Measurements from ENCODE around the gene ABCA10.
"Not testable (repeated sequence)": the region's sequence is repeated elsewhere in the genome, so short reads cannot be mapped to it uniquely, and the experiment has no call there.

ABCA10 gene, protein sequence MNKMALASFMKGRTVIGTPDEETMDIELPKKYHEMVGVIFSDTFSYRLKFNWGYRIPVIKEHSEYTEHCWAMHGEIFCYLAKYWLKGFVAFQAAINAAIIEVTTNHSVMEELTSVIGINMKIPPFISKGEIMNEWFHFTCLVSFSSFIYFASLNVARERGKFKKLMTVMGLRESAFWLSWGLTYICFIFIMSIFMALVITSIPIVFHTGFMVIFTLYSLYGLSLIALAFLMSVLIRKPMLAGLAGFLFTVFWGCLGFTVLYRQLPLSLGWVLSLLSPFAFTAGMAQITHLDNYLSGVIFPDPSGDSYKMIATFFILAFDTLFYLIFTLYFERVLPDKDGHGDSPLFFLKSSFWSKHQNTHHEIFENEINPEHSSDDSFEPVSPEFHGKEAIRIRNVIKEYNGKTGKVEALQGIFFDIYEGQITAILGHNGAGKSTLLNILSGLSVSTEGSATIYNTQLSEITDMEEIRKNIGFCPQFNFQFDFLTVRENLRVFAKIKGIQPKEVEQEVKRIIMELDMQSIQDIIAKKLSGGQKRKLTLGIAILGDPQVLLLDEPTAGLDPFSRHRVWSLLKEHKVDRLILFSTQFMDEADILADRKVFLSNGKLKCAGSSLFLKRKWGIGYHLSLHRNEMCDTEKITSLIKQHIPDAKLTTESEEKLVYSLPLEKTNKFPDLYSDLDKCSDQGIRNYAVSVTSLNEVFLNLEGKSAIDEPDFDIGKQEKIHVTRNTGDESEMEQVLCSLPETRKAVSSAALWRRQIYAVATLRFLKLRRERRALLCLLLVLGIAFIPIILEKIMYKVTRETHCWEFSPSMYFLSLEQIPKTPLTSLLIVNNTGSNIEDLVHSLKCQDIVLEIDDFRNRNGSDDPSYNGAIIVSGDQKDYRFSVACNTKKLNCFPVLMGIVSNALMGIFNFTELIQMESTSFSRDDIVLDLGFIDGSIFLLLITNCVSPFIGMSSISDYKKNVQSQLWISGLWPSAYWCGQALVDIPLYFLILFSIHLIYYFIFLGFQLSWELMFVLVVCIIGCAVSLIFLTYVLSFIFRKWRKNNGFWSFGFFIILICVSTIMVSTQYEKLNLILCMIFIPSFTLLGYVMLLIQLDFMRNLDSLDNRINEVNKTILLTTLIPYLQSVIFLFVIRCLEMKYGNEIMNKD (N-terminal part only)

DNA sequence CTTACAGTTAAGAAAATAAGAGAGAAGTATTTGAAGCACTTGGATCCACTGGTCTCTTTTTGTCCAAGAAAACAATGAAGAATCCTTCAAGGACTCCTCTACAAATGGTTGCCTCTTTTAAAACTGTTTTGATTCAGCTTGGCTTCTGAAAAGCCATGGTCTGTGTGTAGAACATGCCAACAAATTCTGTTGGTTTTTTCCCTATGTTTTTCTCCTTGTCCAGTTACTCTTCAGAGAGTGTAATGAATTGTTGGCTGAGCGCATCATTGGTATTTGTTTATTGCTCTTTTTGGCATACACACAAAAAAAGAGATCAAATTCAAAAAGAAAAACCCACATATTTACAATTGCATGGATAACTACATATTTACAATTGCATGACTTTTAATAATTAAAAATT is at the start of gene ABCA10:
TSS of gene ABCA10 (minus strand) at position 249 of the 400 bp plus-strand sequence. CDS start 3,466 bp downstream, outside the sequence.
- no peak for DNase-seq (ENCODE audit: low spot score)

DNA sequence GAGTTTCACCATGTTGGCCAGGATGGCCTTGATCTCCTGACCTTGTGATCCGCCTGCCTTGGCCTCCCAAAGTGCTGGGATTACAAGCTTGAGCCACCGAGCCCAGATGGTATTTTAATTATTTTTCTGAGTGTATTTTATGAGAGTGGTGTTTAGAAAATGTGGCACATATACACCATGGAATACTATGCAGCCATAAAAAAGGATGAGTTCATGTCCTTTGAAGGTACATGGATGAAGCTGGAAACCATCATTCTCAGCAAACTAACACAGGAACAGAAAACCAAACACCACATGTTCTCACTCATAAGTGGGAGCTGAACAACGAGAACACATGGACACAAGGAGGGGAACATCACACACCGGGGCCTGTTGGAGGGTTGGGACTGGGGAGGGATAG is 47.7 kb upstream of the ABCA10 start:
- not testable (repeated sequence) for DNase-seq (ENCODE audit: low spot score)

DNA sequence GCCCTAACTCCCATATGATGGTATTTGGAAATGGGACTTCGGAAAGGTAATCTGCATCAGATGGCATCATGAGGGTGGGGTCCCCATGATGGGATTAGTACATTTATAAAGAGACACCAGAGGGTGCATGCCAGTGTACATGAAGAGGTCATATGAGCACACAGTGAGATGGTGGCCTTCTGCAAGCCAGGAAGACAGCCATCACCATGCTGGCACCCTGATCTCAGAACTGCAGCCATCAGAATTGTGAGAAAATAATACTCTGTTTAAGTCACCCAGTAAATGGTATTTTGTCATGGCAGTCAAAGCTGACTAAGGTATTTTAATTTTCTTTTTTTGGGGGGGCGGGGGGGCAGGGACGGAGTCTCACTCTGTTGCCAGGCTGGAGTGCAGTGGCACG is 47.1 kb upstream of the ABCA10 start:
- DNase-seq (ENCODE audit: low spot score) = no peak

DNA sequence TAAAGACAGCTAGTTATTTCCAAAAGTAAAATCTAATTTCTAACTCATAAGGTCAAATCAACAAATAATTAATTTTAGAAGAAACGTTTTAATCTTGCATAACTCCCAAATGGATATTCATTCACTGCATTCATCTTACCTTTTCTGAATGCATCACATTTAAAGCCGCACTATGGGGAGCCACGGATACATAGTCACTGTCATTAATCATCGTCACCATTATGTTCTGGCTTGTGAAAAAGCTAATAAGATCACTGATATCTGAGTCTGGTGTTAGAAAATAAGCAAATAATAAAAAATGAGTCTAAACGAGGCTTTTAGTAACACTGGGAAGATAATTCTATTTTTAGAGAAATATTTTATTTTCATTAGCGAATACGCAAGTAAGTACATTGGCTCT is 42.4 kb upstream of the ABCA10 start:
- no peak for DNase-seq (ENCODE audit: low spot score)

DNA sequence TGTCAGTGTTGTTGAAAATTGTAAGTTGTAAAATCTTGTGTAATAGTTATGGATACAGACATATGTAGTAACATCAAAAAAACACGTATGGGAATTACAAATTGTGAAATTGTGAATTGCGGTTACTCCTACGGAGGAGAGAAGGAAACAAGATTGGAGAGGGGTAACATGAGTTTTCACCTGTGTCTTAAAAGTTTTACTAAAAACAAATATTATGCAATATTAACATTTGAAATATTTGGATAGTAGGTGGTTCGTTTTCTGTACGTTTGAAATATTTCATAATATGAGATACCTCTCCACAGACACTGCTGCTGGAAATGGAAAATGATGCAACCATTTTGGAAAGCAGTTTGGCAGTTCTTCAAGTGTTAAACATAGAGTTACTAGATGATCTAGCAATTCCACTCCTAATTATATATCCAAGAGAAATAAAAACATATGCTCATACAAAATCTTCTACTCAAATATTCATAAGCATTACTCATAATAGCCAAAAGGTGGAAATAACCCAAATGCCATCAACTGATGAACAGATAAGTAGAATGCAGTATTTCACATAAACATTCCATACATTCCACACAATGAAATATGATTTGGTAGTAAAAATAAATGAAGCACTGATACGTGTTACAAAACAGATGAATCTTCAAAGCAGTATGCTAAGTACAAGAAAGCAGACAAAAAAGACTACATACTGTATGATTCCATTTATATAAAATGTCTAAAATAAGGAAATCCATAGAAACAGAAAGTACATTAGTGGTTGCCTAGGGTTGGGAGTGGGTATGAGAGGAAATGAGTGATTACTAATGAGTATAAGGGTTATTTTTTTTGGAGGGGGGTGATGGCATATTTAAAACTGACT is 40.7 kb upstream of the ABCA10 start:
- DNase-seq (ENCODE audit: low spot score) = no peak

DNA sequence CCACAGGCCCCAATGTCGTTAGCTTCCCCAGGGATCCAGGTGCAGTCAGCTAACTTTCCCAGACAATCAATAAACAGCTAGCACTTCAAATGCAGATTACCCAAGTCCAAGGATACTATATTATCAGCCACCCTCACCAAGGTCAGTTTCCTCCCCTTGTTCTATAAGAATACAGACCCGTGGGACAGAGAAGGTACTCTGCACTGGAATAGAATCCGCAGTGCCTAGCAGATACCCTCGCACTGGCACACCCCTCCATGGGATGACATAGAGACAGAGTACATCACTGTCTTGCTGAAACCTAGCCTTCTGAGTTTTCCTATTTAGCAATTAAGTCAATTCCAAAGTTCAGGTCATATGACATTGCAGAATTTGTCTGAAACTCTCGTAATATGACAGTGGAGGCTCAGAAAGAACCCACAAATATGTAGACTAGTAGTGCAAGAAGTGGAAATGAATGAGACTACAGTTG is 40.0 kb upstream of the ABCA10 start:
- DNase-seq (ENCODE audit: low spot score) = no peak

DNA sequence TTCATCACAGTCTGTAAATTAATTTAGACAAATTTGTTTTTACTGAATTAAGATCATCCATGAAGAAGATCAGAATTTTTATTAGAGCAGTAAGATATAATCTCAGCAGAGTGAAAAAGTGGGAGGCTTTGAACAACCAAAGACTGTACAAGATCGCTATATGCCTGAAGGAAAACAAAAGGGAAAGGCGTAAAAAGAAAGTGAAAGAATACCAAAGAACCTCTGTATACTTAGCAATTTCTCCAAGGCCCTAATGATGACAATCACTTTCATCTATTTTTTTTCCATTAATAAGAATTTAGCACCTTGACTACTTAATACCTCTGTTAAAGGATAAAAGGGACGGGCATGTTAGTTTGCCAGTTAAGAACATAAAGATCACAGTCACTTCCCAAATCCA is 38.6 kb upstream of the ABCA10 start:
- DNase-seq (ENCODE audit: low spot score) = no peak

DNA sequence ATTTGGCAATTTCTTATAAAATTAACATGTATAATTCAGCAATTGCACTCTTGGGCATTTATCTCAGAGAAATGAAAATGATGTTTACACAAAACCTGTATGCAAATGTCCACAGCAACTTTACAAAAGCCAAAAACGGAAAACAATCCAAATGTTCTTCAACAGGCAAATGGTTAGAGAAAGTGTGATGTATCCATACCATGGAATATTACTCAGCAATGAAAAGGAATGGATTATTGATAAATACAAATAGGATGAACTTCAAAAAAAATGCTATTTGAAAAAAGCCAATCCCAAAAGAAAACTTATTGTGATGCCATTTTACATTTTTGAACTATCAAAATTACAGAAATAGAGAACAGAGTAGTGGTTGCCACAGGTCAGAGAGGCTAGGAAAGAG is 37.2 kb upstream of the ABCA10 start:
- DNase-seq (ENCODE audit: low spot score) = no peak

DNA sequence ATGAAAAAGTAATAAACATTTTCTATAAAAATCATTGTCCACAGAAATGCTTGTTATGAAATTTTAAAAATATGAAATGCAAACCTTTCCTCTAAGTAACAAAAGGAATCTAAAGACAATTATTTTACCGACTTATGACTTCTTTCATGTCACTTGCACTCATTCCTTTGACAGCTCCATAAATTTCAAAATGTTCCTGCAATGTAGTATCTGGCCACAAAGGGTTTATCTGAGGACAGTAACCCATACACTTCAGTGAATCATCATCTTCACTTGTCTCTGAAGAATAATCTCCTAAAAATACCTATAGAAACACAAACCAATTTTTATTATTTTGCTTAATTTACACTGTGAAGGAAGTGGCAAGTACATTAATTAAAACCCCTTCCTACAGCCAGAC is 25.6 kb upstream of the ABCA10 start:
- no peak for DNase-seq (ENCODE audit: low spot score)

DNA sequence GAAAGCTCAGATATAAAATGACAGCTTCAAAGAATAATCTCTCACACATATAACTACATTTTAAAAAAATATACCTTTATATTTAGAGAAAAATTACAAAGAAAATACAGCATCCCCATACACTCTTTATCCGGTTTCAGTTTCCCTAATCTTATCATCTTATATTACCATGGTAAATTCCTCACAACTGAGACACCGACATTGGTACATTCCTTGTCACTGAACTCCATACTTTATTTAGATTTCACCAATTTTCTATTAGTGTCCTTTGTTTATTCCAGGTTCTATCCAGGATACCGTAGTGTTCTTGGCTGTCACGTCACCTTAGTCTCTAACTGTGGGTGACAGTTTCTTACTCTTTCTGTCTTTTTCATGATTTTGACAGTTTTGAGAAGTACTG is 22.0 kb upstream of the ABCA10 start:
- no peak for DNase-seq (ENCODE audit: low spot score)

DNA sequence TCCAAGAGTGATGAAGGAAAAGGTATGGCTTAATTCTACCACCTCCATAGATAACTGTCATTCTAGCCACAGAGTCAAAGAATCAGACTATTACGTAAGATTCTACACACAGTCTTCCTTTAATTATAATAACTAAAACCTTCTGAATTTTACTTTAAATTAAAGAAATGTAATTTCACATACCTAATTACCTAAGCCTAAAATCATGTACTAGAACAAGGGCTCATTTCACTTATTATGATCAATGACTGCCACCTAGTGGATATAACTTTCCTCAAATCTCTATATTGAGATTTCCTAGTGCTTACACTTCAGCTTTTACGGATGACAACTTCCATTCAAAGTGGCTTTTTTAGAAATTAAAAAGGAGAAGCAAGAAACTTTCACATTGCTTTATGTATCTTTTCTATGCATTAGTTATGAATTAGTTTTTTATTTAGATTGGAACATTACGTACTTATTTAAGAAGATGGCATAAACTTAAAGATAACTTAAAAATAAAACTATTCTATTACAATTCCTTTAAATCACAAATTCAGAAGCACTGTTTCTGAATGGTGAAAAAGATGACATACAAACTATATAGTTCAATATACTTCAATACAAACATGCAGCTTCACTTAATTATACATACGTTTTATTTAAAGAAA is 18.2 kb upstream of the ABCA10 start:
- DNase-seq (ENCODE audit: low spot score) = peak; percentile 28

DNA sequence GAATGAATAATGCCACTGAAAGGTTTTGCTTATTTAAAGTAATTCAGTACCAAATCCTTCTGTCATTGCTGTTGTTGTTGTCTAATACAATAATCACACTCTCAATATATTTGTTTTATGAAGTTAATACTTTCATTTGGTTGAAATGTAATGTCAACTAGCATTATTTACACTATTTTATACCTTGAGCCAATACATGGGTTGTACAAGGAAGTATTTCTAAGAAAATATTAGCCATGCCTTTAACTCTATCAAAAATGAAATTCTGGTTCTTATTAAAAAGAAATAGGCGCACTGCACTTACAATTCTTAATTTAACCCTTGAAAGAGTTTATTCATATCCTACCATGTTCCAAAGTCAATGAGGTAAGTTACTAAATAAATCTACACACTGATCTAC is 17.6 kb upstream of the ABCA10 start:
- no peak for DNase-seq (ENCODE audit: low spot score)

DNA sequence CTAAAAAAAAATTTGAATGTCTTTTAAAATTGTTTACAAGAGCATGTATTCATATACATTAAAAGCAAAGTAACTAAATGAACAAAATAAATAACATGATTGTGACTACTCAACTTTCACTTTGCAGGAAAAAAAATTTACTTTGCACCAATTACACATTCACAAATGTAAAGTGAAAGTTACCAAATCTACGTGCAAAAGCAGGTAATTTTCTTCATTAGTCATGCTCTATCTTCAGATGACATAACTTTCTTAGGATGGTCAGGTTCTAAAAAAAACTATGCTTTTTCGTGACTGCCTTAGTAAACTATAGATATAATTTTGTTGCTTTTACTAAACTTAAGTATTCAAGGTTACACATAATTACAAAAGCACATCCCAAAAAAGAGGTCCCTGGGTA is 17.0 kb upstream of the ABCA10 start:
- DNase-seq (ENCODE audit: low spot score) = no peak

DNA sequence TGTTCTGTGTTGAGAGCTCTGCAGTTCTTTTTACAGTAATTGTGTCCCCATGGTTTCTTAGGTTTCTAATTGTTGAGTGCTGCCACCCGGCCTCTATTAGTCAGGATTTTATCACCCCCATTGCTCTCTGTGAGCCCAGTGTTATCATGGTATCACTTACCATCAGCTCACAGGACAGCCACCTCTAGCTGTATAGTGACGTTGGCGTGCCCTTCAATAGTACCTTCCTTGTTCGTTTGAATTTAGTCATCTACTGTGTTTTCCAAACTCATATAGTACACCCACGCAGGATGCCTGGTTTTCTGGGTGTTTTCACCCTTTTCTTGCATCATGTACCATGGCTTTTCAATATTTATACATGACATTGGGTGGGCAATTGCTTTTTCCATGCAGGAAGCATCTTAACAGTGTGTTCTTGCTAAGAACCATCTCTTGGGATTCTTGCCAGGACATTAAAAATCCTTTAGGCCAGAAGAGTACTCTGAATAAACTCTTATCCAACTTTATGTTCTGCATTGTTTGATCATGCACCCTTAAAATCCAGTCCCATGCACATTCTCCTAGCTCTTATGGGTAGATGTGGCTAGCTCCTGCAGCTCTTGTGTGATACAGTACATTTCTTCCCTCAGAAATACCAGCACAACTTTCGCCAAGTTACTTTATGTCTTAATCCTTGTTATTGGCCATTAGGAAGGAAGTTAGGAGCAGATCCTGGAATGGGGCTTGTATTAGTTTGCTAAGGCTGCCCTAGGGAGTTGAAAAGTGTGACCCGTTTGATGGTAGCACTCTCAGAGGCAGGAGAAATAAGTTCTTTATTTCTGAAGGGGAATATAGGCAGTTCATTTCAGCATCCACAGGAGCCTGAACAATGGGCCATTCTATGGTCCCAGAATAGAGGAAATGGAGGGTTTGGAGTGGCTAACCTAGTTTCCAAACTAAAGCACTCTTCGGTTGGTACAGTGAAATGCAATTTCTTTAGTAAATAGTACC is 11.3 kb upstream of the ABCA10 start:
- DNase-seq (ENCODE audit: low spot score) = no peak

DNA sequence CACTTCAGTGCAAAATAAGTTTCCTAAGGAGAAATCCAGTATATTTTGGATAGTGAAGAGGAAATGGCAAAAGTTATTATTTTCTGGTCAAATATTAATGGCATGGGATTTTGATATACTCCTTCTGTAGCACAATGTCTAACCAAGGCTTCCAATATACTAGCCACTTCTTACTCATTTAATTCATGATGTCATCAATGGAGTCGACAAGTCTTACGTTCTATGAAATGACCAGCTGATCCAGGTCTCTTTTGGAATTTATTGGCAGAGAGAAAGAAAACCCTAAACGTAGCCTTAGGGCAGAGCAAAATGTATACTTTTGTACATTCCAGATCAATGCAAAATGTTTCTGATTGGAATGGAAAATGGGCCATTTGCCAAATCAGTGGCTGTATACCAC is 8.3 kb upstream of the ABCA10 start:
- DNase-seq (ENCODE audit: low spot score) = no peak

DNA sequence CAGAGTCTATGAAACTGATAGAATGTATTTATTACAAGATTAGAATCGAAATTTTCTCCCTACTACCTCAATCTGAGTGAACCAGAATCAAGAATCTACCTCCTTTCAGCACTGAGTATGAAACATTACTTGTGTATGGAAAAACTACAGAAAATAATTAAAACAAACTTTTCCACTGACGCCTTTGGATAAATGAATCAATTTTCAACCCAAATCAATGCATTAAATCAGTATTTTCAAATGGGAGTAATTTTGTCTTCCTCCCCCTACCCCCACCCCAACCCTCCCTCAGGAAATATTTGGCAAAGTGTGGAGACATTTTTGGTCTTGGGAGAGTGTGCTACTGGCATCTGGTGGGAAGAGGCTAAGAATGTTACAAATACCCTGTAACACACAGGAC is 7.8 kb upstream of the ABCA10 start:
- no peak for DNase-seq (ENCODE audit: low spot score)

DNA sequence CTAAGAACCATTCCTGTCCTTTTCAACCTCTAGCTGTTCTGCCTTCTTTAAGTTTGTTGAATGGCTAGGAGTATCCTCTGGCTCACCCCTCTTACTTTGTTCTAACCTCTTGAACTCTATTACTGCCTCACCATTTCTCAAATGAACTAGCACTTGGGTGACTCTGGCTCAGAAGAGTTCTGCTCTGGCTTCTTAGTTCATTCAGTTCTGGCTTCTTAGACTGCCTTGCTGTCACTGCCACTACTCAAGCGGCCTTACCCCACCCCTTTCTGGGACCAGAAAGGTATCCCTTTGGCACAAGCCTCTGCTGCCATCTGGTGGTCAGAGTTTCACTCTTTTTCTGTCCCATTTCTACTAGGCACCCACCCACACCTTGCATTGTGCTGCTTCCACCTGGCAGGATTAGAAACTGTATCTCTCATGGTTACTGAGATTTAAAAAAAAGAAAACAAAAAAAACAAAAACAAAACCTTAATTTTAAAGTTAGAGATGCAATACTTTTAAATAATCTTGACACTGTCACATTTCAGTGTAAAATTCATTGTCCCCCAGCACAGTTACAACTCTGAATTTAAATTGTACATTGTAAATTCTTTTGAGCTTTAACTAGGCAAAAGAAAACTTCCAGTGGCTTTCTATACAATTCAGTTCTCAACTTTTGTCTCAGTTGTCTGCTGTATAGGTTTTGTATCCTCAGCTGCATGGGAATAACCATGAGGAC is 6.9 kb upstream of the ABCA10 start:
- peak; percentile 54 for DNase-seq (ENCODE audit: low spot score)

DNA sequence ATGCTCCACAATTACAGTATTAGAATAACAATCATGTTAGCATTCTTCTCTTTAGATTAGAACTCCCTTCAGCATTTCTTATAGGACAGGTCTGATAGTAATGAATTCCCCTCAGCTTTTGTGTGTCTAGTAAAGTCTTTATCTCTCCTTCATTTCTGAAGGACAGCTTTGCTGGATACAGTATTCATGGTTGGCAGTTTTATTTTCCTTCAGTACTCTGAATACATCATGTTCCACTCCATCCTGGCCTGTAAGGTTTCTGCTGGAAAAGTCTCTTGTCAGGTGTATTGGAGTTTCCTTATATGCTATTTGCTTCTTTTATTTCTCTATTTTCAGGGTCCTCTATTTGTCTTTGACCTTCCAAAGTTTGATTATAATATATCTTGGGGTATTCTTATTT is 4.0 kb upstream of the ABCA10 start:
- no peak for DNase-seq (ENCODE audit: low spot score)

DNA sequence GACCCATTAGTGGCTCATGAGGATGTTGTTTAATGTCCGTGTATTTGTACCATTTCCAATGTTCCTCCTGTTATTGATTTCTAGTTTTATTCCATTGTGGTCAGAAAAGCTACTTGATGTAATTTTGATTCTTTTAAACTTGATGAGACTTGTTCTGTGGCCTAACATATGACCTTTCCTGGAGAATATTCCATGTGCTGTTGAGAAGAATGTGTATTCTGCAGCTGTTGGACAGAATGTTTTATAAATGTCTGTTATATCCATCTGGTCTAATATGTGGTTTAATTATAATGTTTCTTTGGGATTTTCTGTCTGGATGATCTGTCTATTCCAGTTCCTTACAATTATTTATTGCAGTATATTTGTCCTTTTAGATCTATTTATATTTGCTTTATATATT is 2.9 kb upstream of the ABCA10 start:
- no peak for DNase-seq (ENCODE audit: low spot score)

Data from CD4-positive, alpha-beta T cell treated with Interleukin-15 for 4 hours (primary cell).